GM12865 (cell line): ENCODE results near the gene NLRP1.

Source experiments
- DNase-seq: peaks from one replicate; pipeline ENCODE4 v3.0.0; 2010; ENCODE audit warnings: low read depth
- H3K4me3 ChIP-seq: 2 replicates; pipeline ENCODE4 v1.5.1; 2011; ENCODE audit warnings: mild to moderate bottlenecking, low read depth, low read length, control low read depth
- CTCF ChIP-seq: IDR thresholded peaks from 2 replicates; pipeline ENCODE4 v1.5.1; 2011; ENCODE audit warnings: low read length, control low read depth, low read depth, inconsistent platforms; ENCODE audit not compliant: insufficient read depth; ENCODE audit errors: missing control alignments

NLRP1 gene

GRCh38 chr17:5522476-5522875 lies 61.8 kb downstream of the NLRP1 start:
- H3K4me3 ChIP-seq = no peak overlapping the region
- DNase-seq = no peak
- no peak for TF ChIP-seq CTCF

- DNase-seq = no peak
Measured at GRCh38 chr17:5516060-5516792, 68.1 kb downstream of the NLRP1 start.

GRCh38 chr17:5514976-5515375 lies 69.3 kb downstream of the NLRP1 start:
- H3K4me3 ChIP-seq = no peak overlapping the region
- DNase-seq = no peak
- TF ChIP-seq CTCF = no peak

More at GRCh38 chr17:5516060-5516792, 68.1 kb downstream of the NLRP1 start:
- no peak for TF ChIP-seq CTCF
- no peak overlapping the region for H3K4me3 ChIP-seq

GRCh38 chr17:5513628-5514027 lies 70.7 kb downstream of the NLRP1 start:
- no peak for DNase-seq
- TF ChIP-seq CTCF = no peak
- no peak overlapping the region for H3K4me3 ChIP-seq

- TF ChIP-seq CTCF = no peak
- H3K4me3 ChIP-seq = no peak overlapping the region
Measured at GRCh38 chr17:5511401-5512225, 72.7 kb downstream of the NLRP1 start.

GRCh38 chr17:5510771-5511170 lies 73.5 kb downstream of the NLRP1 start:
- H3K4me3 ChIP-seq = no peak overlapping the region
- no peak for DNase-seq
- no peak for TF ChIP-seq CTCF

More at GRCh38 chr17:5511401-5512225, 72.7 kb downstream of the NLRP1 start:
- DNase-seq = no peak
